H9 (cell line): ENCODE data around the gene RFPL3. TPM values are rescaled to one million over a fixed set of nuclear protein-coding genes. Genes with fewer than 3 reads are reported as not detected.

Experiments
- DNase-seq: peaks from one replicate; pipeline ENCODE4 v3.0.0-alpha.2; 2017
- H2AFZ ChIP-seq: one replicate; pipeline ENCODE4 v1.6.1; 2013; ENCODE audit warnings: mild to moderate bottlenecking, low read length, control low read depth, moderate library complexity
- H2AK5ac ChIP-seq: 2 replicates; pipeline ENCODE4 v1.6.1; 2013; ENCODE audit warnings: low read length, control low read depth, mixed read lengths; ENCODE audit not compliant: insufficient read length
- H2BK120ac ChIP-seq: one replicate; pipeline ENCODE4 v1.6.1; 2013; ENCODE audit warnings: low read depth, mild to moderate bottlenecking, low read length, control low read depth, inconsistent platforms; ENCODE audit not compliant: poor library complexity, severe bottlenecking
- H2BK12ac ChIP-seq: 2 replicates; pipeline ENCODE4 v1.6.1; 2013; ENCODE audit warnings: low read length, control low read depth, mixed read lengths, low read depth; ENCODE audit not compliant: insufficient read length
- H2BK15ac ChIP-seq: 2 replicates; pipeline ENCODE4 v1.6.1; 2013; ENCODE audit warnings: low read depth, low read length, control low read depth
- H2BK20ac ChIP-seq: one replicate; pipeline ENCODE4 v1.6.1; 2013; ENCODE audit warnings: low read depth, mild to moderate bottlenecking, low read length, control low read depth, inconsistent platforms; ENCODE audit not compliant: poor library complexity, severe bottlenecking
- H2BK5ac ChIP-seq: 2 replicates; pipeline ENCODE4 v1.6.1; 2013; ENCODE audit warnings: low read length, control low read depth, mixed read lengths; ENCODE audit not compliant: insufficient read length
- H3K14ac ChIP-seq: 2 replicates; pipeline ENCODE4 v1.6.1; 2013; ENCODE audit warnings: low read length, control low read depth; ENCODE audit not compliant: insufficient read depth
- H3K18ac ChIP-seq: 2 replicates; pipeline ENCODE4 v1.6.1; 2013; ENCODE audit warnings: low read depth, mild to moderate bottlenecking, mixed read lengths, low read length, control low read depth; ENCODE audit not compliant: insufficient read length
- H3K23ac ChIP-seq: 2 replicates; pipeline ENCODE4 v1.6.1; 2013; ENCODE audit warnings: low read length, control low read depth, mixed read lengths, low read depth; ENCODE audit not compliant: insufficient read length
- H3K23me2 ChIP-seq: 2 replicates; pipeline ENCODE4 v1.6.1; 2013; ENCODE audit warnings: low read depth, mild to moderate bottlenecking, mixed read lengths, low read length, control low read depth; ENCODE audit not compliant: insufficient read length, poor library complexity, severe bottlenecking
- H3K27ac ChIP-seq: 2 replicates; pipeline ENCODE4 v1.5.1; 2013; ENCODE audit warnings: low read length, control low read depth, mixed read lengths, low read depth; ENCODE audit not compliant: insufficient read length
- H3K27me3 ChIP-seq: 2 replicates; pipeline ENCODE4 v1.6.1; 2013; ENCODE audit warnings: low read length, control low read depth, inconsistent platforms; ENCODE audit not compliant: insufficient read depth
- H3K4ac ChIP-seq: 2 replicates; pipeline ENCODE4 v1.6.1; 2013; ENCODE audit warnings: low read depth, mild to moderate bottlenecking, control low read depth, inconsistent platforms, low read length, moderate library complexity
- H3K4me1 ChIP-seq: 2 replicates; pipeline ENCODE4 v1.6.1; 2013; ENCODE audit warnings: low read length, control low read depth, inconsistent platforms; ENCODE audit not compliant: insufficient read depth
- H3K4me2 ChIP-seq: 2 replicates; pipeline ENCODE4 v1.6.1; 2013; ENCODE audit warnings: low read length, control low read depth, mixed read lengths; ENCODE audit not compliant: insufficient read length, insufficient read depth
- H3K56ac ChIP-seq: 2 replicates; pipeline ENCODE4 v1.6.1; 2013; ENCODE audit warnings: low read depth, mild to moderate bottlenecking, mixed read lengths, low read length, control low read depth; ENCODE audit not compliant: insufficient read length
- H3K79me1 ChIP-seq: 2 replicates; pipeline ENCODE4 v1.6.1; 2013; ENCODE audit warnings: low read depth, mild to moderate bottlenecking, moderate library complexity, low read length, control low read depth, inconsistent platforms; ENCODE audit not compliant: insufficient read depth, poor library complexity, severe bottlenecking
- H3K79me2 ChIP-seq: 2 replicates; pipeline ENCODE4 v1.6.1; 2013; ENCODE audit warnings: low read length, control low read depth, inconsistent platforms; ENCODE audit not compliant: insufficient read depth
- H3K9ac ChIP-seq: 2 replicates; pipeline ENCODE4 v1.6.1; 2013; ENCODE audit warnings: low read length, control low read depth, mixed read lengths; ENCODE audit not compliant: insufficient read length; ENCODE audit errors: extremely low read depth
- H3K9me3 ChIP-seq: one replicate; pipeline ENCODE4 v1.6.1; 2013; ENCODE audit warnings: low read depth, low read length, inconsistent platforms; ENCODE audit not compliant: control insufficient read depth
- H3T11ph ChIP-seq: one replicate; pipeline ENCODE4 v1.6.1; 2013; ENCODE audit warnings: mild to moderate bottlenecking, low read length, control low read depth, inconsistent platforms
- H4K20me1 ChIP-seq: one replicate; pipeline ENCODE4 v1.6.1; 2013; ENCODE audit not compliant: control insufficient read depth, insufficient read length, insufficient read depth
- H4K5ac ChIP-seq: 2 replicates; pipeline ENCODE4 v1.6.1; 2013; ENCODE audit warnings: low read depth, mild to moderate bottlenecking, mixed read lengths, low read length, control low read depth; ENCODE audit not compliant: insufficient read length
- H4K8ac ChIP-seq: replicated peaks from 2 replicates; pipeline ENCODE4 v1.6.1; 2013; ENCODE audit warnings: low read length, control low read depth, mixed read lengths, low read depth; ENCODE audit not compliant: insufficient read length
- H4K91ac ChIP-seq: 2 replicates; pipeline ENCODE4 v1.6.1; 2013; ENCODE audit warnings: low read depth, mild to moderate bottlenecking, moderate library complexity, mixed read lengths, low read length, control low read depth; ENCODE audit not compliant: insufficient read length
- H3K27ac Mint-ChIP-seq, 3 experiments: 2 replicates in 2 of 3; 3 replicates in 1 of 3; pipeline ENCODE4 v1.8.0; 2020 to 2021; ENCODE audit warnings: mixed read lengths in 3 of 3, mild to moderate bottlenecking in 1 of 3, moderate library complexity in 1 of 3
- H3K27me3 Mint-ChIP-seq: 2 replicates; pipeline ENCODE4 v1.8.0; 2021; ENCODE audit warnings: low read depth, mild to moderate bottlenecking, moderate library complexity, mixed read lengths
- H3K36me3 Mint-ChIP-seq, 3 experiments: 2 replicates in 2 of 3; 3 replicates in 1 of 3; pipeline ENCODE4 v1.8.0; 2020 to 2021; ENCODE audit warnings: low read depth in 3 of 3, mixed read lengths in 3 of 3; ENCODE audit not compliant: insufficient read depth in 1 of 3
- H3K4me1 Mint-ChIP-seq, 2 experiments: 2 replicates each; pipeline ENCODE4 v1.8.0; 2020; ENCODE audit warnings: mixed read lengths in 2 of 2
- H3K4me3 Mint-ChIP-seq, 2 experiments: 2 replicates in 1 of 2; 3 replicates in 1 of 2; pipeline ENCODE4 v1.8.0; 2020 to 2021; ENCODE audit warnings: mild to moderate bottlenecking in 2 of 2, mixed read lengths in 2 of 2, moderate library complexity in 1 of 2
- H3K9me3 Mint-ChIP-seq, 2 experiments: 2 replicates in 1 of 2; 3 replicates in 1 of 2; pipeline ENCODE4 v1.8.0; 2020; ENCODE audit warnings: mild to moderate bottlenecking in 2 of 2, mixed read lengths in 2 of 2, moderate library complexity in 1 of 2
- WGBS: extraction: QIAGEN DNeasy Blood & Tissue Kit; methylation state at CpG from one replicate; pipeline ENCODE4 v1.1.7; 2013; ENCODE audit warnings: missing lambda C conversion rate, low lambda C conversion rate, mixed read lengths; ENCODE audit not compliant: insufficient read length; ENCODE audit errors: extremely low coverage; 5-methylcytosine and 5-hydroxymethylcytosine counted together
- total RNA-seq: library from RNA; stranded (reverse); gene quantifications from 2 replicates; pipeline ENCODE4 v1.2.1, GENCODE V29; 2021
- TF ChIP-seq, protein P1 (sequence below): fragments of 200-600 bp; sonication (generic); conservative IDR thresholded peaks from 3 replicates; pipeline ENCODE4 v1.8.0; 2021; ENCODE audit warnings: antibody characterized with exemption, mild to moderate bottlenecking

Gene RFPL3
- total RNA-seq, 1 experiment from 2014 or later: not detected

GRCh38 chr22:32375678-32376450 is 18.2 kb downstream of the RFPL3 start:
- H3K23ac ChIP-seq: no peak overlapping the region
- H3K4ac ChIP-seq: no peak overlapping the region
- H2AFZ ChIP-seq: no peak overlapping the region
- no peak overlapping the region for H3T11ph ChIP-seq
- Mint-ChIP-seq H3K4me1 (no peaks in the 10 kb centered on the region), H3K27me3 (peaks cover 10% of the 10 kb centered on the region), H3K4me3 (no peak overlapping the region), H3K9me3 (no peaks in the 10 kb centered on the region), H3K36me3 (no peaks in the 10 kb centered on the region), H3K27ac (no peak overlapping the region)
- H2AK5ac ChIP-seq: no peak overlapping the region
- H4K91ac ChIP-seq: no peak overlapping the region
- H3K4me1 ChIP-seq: no peaks in the 10 kb centered on the region
- no peak overlapping the region for H3K14ac ChIP-seq
- H3K56ac ChIP-seq: no peak overlapping the region
- no CpG with 5 or more reads among the region's 7 CpGs for WGBS
- H3K27me3 ChIP-seq: no peaks in the 10 kb centered on the region
- no peak overlapping the region for H3K4me2 ChIP-seq
- H2BK12ac ChIP-seq: no peak overlapping the region
- DNase-seq: no peak
- H3K18ac ChIP-seq: no peak overlapping the region
- H2BK120ac ChIP-seq: no peak overlapping the region
- no peak overlapping the region for H2BK20ac ChIP-seq
- no peak overlapping the region for H3K9ac ChIP-seq
- no peaks in the 10 kb centered on the region for H3K9me3 ChIP-seq
- no peak overlapping the region for H3K27ac ChIP-seq
- H3K79me2 ChIP-seq: no peaks in the 10 kb centered on the region
- H2BK15ac ChIP-seq: no peak overlapping the region
- H3K79me1 ChIP-seq: no peaks in the 10 kb centered on the region
- TF ChIP-seq, protein P1, sequence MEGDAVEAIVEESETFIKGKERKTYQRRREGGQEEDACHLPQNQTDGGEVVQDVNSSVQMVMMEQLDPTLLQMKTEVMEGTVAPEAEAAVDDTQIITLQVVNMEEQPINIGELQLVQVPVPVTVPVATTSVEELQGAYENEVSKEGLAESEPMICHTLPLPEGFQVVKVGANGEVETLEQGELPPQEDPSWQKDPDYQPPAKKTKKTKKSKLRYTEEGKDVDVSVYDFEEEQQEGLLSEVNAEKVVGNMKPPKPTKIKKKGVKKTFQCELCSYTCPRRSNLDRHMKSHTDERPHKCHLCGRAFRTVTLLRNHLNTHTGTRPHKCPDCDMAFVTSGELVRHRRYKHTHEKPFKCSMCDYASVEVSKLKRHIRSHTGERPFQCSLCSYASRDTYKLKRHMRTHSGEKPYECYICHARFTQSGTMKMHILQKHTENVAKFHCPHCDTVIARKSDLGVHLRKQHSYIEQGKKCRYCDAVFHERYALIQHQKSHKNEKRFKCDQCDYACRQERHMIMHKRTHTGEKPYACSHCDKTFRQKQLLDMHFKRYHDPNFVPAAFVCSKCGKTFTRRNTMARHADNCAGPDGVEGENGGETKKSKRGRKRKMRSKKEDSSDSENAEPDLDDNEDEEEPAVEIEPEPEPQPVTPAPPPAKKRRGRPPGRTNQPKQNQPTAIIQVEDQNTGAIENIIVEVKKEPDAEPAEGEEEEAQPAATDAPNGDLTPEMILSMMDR: no peak
- no peak overlapping the region for H4K8ac ChIP-seq
- H4K5ac ChIP-seq: no peak overlapping the region
- H3K23me2 ChIP-seq: no peaks in the 10 kb centered on the region
- no peaks in the 10 kb centered on the region for H4K20me1 ChIP-seq
- no peak overlapping the region for H2BK5ac ChIP-seq
